Measurements from ENCODE around the gene PTPRC. TPM values are rescaled to one million over a fixed set of nuclear protein-coding genes. Genes with fewer than 3 reads are reported as not detected.

Gene PTPRC, protein sequence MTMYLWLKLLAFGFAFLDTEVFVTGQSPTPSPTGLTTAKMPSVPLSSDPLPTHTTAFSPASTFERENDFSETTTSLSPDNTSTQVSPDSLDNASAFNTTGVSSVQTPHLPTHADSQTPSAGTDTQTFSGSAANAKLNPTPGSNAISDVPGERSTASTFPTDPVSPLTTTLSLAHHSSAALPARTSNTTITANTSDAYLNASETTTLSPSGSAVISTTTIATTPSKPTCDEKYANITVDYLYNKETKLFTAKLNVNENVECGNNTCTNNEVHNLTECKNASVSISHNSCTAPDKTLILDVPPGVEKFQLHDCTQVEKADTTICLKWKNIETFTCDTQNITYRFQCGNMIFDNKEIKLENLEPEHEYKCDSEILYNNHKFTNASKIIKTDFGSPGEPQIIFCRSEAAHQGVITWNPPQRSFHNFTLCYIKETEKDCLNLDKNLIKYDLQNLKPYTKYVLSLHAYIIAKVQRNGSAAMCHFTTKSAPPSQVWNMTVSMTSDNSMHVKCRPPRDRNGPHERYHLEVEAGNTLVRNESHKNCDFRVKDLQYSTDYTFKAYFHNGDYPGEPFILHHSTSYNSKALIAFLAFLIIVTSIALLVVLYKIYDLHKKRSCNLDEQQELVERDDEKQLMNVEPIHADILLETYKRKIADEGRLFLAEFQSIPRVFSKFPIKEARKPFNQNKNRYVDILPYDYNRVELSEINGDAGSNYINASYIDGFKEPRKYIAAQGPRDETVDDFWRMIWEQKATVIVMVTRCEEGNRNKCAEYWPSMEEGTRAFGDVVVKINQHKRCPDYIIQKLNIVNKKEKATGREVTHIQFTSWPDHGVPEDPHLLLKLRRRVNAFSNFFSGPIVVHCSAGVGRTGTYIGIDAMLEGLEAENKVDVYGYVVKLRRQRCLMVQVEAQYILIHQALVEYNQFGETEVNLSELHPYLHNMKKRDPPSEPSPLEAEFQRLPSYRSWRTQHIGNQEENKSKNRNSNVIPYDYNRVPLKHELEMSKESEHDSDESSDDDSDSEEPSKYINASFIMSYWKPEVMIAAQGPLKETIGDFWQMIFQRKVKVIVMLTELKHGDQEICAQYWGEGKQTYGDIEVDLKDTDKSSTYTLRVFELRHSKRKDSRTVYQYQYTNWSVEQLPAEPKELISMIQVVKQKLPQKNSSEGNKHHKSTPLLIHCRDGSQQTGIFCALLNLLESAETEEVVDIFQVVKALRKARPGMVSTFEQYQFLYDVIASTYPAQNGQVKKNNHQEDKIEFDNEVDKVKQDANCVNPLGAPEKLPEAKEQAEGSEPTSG (N-terminal part only)
- total RNA-seq (10 to 100 TPM in 1 of 7 donors, 1 to 10 TPM in 6; 4.5 to 17.5 (median 6.9) TPM), polyA plus RNA-seq (10 to 100 TPM in 1 of 2 donors, 1 to 10 TPM in 1; 1.9 to 16.4 TPM)
- long read RNA-seq, donor 1, partial matches to known transcripts, result 3 of 5 reads
- long read RNA-seq, donor 1, other reads (novel, unspliced or antisense), result 2 of 5 reads
- long read RNA-seq, donor 2, result 0 reads
- long read RNA-seq, donor 3, full-length matches to known transcripts, result 6 of 17 reads
- long read RNA-seq, donor 3, partial matches to known transcripts, result 6 of 17 reads
- long read RNA-seq, donor 3, other reads (novel, unspliced or antisense), result 5 of 17 reads

DNA sequence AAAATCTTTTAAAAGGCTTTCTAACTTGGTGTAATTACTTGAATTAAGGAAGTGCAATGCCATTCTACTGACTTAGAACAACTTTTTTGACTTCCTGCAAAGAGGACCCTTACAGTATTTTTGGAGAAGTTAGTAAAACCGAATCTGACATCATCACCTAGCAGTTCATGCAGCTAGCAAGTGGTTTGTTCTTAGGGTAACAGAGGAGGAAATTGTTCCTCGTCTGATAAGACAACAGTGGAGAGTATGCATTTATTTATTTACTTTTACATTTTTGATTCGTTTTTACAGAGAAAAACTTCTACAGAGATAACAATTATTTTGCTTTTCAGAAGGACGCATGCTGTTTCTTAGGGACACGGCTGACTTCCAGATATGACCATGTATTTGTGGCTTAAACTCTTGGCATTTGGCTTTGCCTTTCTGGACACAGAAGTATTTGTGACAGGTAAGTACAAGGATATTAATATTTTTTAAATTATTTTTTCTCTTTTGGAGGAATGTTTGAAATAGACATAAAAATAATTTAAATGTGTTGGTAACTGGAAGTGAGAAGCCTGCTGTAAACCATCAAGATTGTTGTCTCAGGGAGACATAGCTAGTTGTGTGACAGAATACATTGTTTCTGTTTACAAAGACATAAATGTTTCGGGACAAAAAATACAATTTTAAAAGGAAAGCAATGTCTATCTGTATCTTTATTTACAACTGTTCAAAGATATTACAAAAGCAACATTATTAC lies at the start of gene PTPRC:
TSS of gene PTPRC (plus strand) at position 147 of the 742 bp plus-strand sequence. CDS start at position 376, 229 bp downstream.
- Histone ChIP-seq H3K4me1 (ENCODE audit: insufficient read depth) (no peaks in the 10 kb centered on the region), H3K36me3 (no peaks in the 10 kb centered on the region), H3K27me3 (no peaks in the 10 kb centered on the region), H3K27ac (no peak within 1 kb of the TSS), H3K9me3 (no peaks in the 10 kb centered on the region), H3K4me3 (peak within 1 kb of the TSS; percentile 5)
- no peak for TF ChIP-seq POLR2A (IDR thresholded peaks at IDR 0.05)
- TF ChIP-seq EP300 (IDR thresholded peaks at IDR 0.05), result no peak
- TF ChIP-seq, protein P1, sequence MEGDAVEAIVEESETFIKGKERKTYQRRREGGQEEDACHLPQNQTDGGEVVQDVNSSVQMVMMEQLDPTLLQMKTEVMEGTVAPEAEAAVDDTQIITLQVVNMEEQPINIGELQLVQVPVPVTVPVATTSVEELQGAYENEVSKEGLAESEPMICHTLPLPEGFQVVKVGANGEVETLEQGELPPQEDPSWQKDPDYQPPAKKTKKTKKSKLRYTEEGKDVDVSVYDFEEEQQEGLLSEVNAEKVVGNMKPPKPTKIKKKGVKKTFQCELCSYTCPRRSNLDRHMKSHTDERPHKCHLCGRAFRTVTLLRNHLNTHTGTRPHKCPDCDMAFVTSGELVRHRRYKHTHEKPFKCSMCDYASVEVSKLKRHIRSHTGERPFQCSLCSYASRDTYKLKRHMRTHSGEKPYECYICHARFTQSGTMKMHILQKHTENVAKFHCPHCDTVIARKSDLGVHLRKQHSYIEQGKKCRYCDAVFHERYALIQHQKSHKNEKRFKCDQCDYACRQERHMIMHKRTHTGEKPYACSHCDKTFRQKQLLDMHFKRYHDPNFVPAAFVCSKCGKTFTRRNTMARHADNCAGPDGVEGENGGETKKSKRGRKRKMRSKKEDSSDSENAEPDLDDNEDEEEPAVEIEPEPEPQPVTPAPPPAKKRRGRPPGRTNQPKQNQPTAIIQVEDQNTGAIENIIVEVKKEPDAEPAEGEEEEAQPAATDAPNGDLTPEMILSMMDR (IDR thresholded peaks at IDR 0.05), result no peak
- WGBS, 3 donors, result 19 to 46% (median 23%) methylated on average over 6 of the region's 6 CpGs
- DNase-seq, result no peak
- intact Hi-C loops (cut with DNase I), result no loop called here

DNA sequence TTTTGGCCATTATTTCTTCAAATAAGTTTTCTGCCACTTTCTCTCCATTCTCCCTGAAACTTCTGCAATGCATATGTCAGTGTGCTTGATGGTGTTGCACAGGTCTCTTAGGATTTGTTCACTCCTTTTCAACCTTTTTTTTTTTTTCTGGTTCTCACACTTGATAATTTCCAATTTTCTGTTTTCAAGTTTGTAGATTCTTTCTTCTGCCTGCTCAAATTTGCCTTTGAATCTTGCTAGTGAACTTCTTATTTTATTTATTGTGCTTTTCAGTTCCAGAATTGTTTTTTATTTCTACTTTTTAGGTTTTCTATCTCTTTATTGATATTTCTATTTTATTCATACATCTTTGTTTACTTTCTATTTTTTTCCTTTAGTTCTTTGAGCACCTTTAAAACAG lies 48.4 kb upstream of the PTPRC start:
- H3K9me3 ChIP-seq, result no peaks in the 10 kb centered on the region
- H3K27me3 ChIP-seq, result no peaks in the 10 kb centered on the region
- no peak overlapping the region for H3K4me3 ChIP-seq
- no peak for TF ChIP-seq POLR2A (IDR thresholded peaks at IDR 0.05)
- TF ChIP-seq EP300 (IDR thresholded peaks at IDR 0.05), result no peak
- TF ChIP-seq, protein P1 (IDR thresholded peaks at IDR 0.05), result no peak
- no peak overlapping the region for H3K27ac ChIP-seq
- H3K36me3 ChIP-seq, result no peaks in the 10 kb centered on the region
- no peak for DNase-seq
- intact Hi-C loops (cut with DNase I), result no loop called here
- no peaks in the 10 kb centered on the region for H3K4me1 ChIP-seq (ENCODE audit: insufficient read depth)

DNA sequence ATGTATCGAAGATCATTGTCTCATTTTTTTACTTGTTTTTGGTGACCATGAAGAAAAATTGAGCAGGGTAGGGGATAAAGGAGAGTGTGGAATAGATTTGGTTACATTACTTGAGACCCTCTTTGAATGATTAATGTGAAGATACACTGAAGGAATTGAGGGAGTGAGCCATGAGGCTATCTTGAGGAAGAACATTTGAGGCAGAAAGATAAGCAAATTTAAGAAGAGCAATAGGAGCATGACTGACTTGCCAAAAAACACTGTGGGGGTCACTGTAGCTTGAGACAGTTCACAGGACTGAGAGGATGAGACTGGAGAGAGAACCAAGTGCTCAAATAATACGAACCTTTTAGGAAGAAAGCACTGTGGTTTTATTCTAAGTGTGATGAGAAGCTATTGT lies 43.1 kb upstream of the PTPRC start:
- no peaks in the 10 kb centered on the region for H3K9me3 ChIP-seq
- no peaks in the 10 kb centered on the region for H3K4me1 ChIP-seq (ENCODE audit: insufficient read depth)
- H3K27me3 ChIP-seq, result no peaks in the 10 kb centered on the region
- intact Hi-C loops (cut with DNase I), result no loop called here
- H3K36me3 ChIP-seq, result no peaks in the 10 kb centered on the region
- TF ChIP-seq EP300 (IDR thresholded peaks at IDR 0.05) (no peak), POLR2A (IDR thresholded peaks at IDR 0.05) (no peak)
- TF ChIP-seq, protein P1 (IDR thresholded peaks at IDR 0.05), result no peak
- H3K4me3 ChIP-seq, result no peak overlapping the region
- WGBS, 3 donors, result 75 to 87% (median 80%) methylated on average over 2 of the region's 2 CpGs
- H3K27ac ChIP-seq, result no peak overlapping the region
- DNase-seq, result no peak

Data from ovary (tissue), 10 donors.